ENCODE results near the gene ARHGEF25. TPM values are rescaled to one million over a fixed set of nuclear protein-coding genes. Genes with fewer than 3 reads are reported as not detected.

Gene ARHGEF25
- total and polyA plus RNA-seq, 12 donors = 5.0 to 49.2 (median 9.0) TPM

- intact Hi-C loops (cut with DNase I) = loop anchor here in 2 of 10 donors (10.0 kb wide), 2 partner anchors 164 to 174 kb away; partner anchors contain the start of genes GLI1 (in 1 of the 2) and INHBE (in 1 of the 2)
- H3K9me3 ChIP-seq = no peaks in the 10 kb centered on the region
- H3K27ac ChIP-seq = no peak overlapping the region
- peaks cover 6 to 96% (median 64%) of the 10 kb centered on the region in 7 donors for H3K27me3 ChIP-seq
- 59 to 71% methylated on average over 29 of the region's 29 CpGs for WGBS, 2 donors
- TF ChIP-seq CTCF (IDR thresholded peaks at IDR 0.05) = no peak
- DNase-seq (no peak), ATAC-seq (no peak)
- H3K4me3 ChIP-seq = no peak overlapping the region
- H3K4me1 ChIP-seq = peaks cover 0 to 37% (median 20%) of the 10 kb centered on the region in 9 donors
- H3K36me3 ChIP-seq = peaks cover 0 to 10% (median 0%) of the 10 kb centered on the region in 9 donors
Observed at GRCh38 chr12:57628280-57629191, 17.3 kb downstream of the ARHGEF25 start.

GRCh38 chr12:57629897-57630471, 18.7 kb downstream of the ARHGEF25 start:
- WGBS, 2 donors = 87 to 88% methylated on average over 5 of the region's 5 CpGs
- Histone ChIP-seq H3K27me3 (peaks cover 6 to 100% (median 62%) of the 10 kb centered on the region in 7 donors), H3K27ac (no peak overlapping the region), H3K36me3 (peaks cover 0 to 5% (median 0%) of the 10 kb centered on the region in 9 donors), H3K4me1 (peaks cover 0 to 39% (median 21%) of the 10 kb centered on the region in 9 donors), H3K4me3 (no peak overlapping the region), H3K9me3 (no peaks in the 10 kb centered on the region)
- ATAC-seq (no peak), DNase-seq (no peak)
- no peak for TF ChIP-seq CTCF (IDR thresholded peaks at IDR 0.05)
- intact Hi-C loops (cut with DNase I) = loop anchor here in 4 of 10 donors (5.0 to 10.0 kb wide), 3 partner anchors 165 to 175 kb away; partner anchors contain the start of genes GLI1 (in 3 of the 4) and INHBE (in 3 of the 4)

- intact Hi-C loops (cut with DNase I) = loop anchor here in 2 of 10 donors (5.0 kb wide), 1 partner anchor 174 kb away; the partner anchor contains the start of genes GLI1 (in 2 of the 2) and INHBE (in 2 of the 2)
- no peaks in the 10 kb centered on the region for H3K9me3 ChIP-seq
- WGBS, 2 donors = 61% methylated on average over 6 of the region's 6 CpGs
- DNase-seq (no peak), ATAC-seq (no peak)
- peaks cover 6 to 100% (median 65%) of the 10 kb centered on the region in 7 donors for H3K27me3 ChIP-seq
- TF ChIP-seq CTCF (IDR thresholded peaks at IDR 0.05) = no peak
- H3K27ac ChIP-seq = no peak overlapping the region
- no peaks in the 10 kb centered on the region for H3K36me3 ChIP-seq
- peaks cover 0 to 39% (median 21%) of the 10 kb centered on the region in 9 donors for H3K4me1 ChIP-seq
- H3K4me3 ChIP-seq = peak overlapping the region in 1 of 10 donors; percentile 70
Observed at GRCh38 chr12:57630891-57631433, 19.7 kb downstream of the ARHGEF25 start.

Measured in heart right ventricle (tissue), 16 donors.